CD1c-positive myeloid dendritic cell (primary cell): Measurements from ENCODE around the gene TMEM220.
A peak's percentile ranks its signal among the peaks of the same experiment; 100 is the strongest.
"Not testable (repeated sequence)": the region's sequence is repeated elsewhere in the genome, so short reads cannot be mapped to it uniquely, and the experiment has no call there.

Experiments used
- DNase-seq: peaks from one replicate; pipeline ENCODE4 v3.0.0-alpha.2; 2016; ENCODE audit errors: extremely low spot score

The TMEM220 gene

GRCh38 chr17:10754861-10755591 lies 25.2 kb upstream of the TMEM220 start:
- DNase-seq, result no peak

- no peak for DNase-seq
Measured at GRCh38 chr17:10754109-10754508, 24.3 kb upstream of the TMEM220 start.

- DNase-seq, result no peak
Measured at GRCh38 chr17:10752696-10753095, 22.9 kb upstream of the TMEM220 start.

- DNase-seq, result no peak
Measured at GRCh38 chr17:10751563-10751962, 21.7 kb upstream of the TMEM220 start.

- no peak for DNase-seq
Measured at GRCh38 chr17:10750210-10750609, 20.4 kb upstream of the TMEM220 start.

- DNase-seq, result no peak
Measured at GRCh38 chr17:10748531-10749181, 18.8 kb upstream of the TMEM220 start.

GRCh38 chr17:10745231-10745630 lies 15.4 kb upstream of the TMEM220 start:
- no peak for DNase-seq

GRCh38 chr17:10744501-10745000 lies 14.7 kb upstream of the TMEM220 start:
- no peak for DNase-seq

- no peak for DNase-seq
Measured at GRCh38 chr17:10743316-10744009, 13.6 kb upstream of the TMEM220 start.

GRCh38 chr17:10742431-10742830 lies 12.6 kb upstream of the TMEM220 start:
- no peak for DNase-seq

GRCh38 chr17:10741416-10742135 lies 11.8 kb upstream of the TMEM220 start:
- no peak for DNase-seq

- no peak for DNase-seq
Measured at GRCh38 chr17:10739386-10739785, 9.6 kb upstream of the TMEM220 start.

GRCh38 chr17:10738521-10739258 lies 8.9 kb upstream of the TMEM220 start:
- no peak for DNase-seq

GRCh38 chr17:10737736-10738135 lies 7.9 kb upstream of the TMEM220 start:
- no peak for DNase-seq

- peak; percentile 45 for DNase-seq
Measured at GRCh38 chr17:10737168-10737622, 7.4 kb upstream of the TMEM220 start.

GRCh38 chr17:10735821-10736220 lies 6.0 kb upstream of the TMEM220 start:
- no peak for DNase-seq

- DNase-seq, result no peak
Measured at GRCh38 chr17:10735251-10735650, 5.4 kb upstream of the TMEM220 start.

- no peak for DNase-seq
Measured at GRCh38 chr17:10733666-10734065, 3.8 kb upstream of the TMEM220 start.

- DNase-seq, result not testable (repeated sequence)
Measured at GRCh38 chr17:10732121-10732520, 2.3 kb upstream of the TMEM220 start.

- DNase-seq, result no peak
Measured at GRCh38 chr17:10731408-10731879, 1.6 kb upstream of the TMEM220 start.

GRCh38 chr17:10730247-10730646 lies 424 bp upstream of the TMEM220 start:
- DNase-seq, result not testable (repeated sequence)
